Ovary (tissue), 9 donors: ENCODE results near the gene FOXP1. TPM values are rescaled to one million over a fixed set of nuclear protein-coding genes. Genes with fewer than 3 reads are reported as not detected.

Source experiments
- DNase-seq, 5 donors: peaks; one replicate each; pipeline ENCODE4 v3.0.0-alpha.2; 2019 to 2020
- H3K27ac ChIP-seq, 2 donors: fragments of 200-600 bp; one replicate each; pipeline versions ENCODE4 v1.5.1 to v1.8.0; 2019 to 2022
- H3K27me3 ChIP-seq: fragments of 200-600 bp; one replicate; pipeline ENCODE4 v1.8.0; 2022
- H3K36me3 ChIP-seq: fragments of 200-600 bp; sonication (generic); one replicate; pipeline ENCODE4 v1.5.1; 2019
- H3K4me1 ChIP-seq: one replicate; pipeline ENCODE4 v1.8.1; 2013; ENCODE audit warnings: mild to moderate bottlenecking, moderate library complexity; ENCODE audit not compliant: insufficient read depth
- H3K4me3 ChIP-seq: fragments of 200-600 bp; sonication (generic); one replicate; pipeline ENCODE4 v1.5.1; 2017
- H3K9me3 ChIP-seq, 2 donors: fragments of 200-600 bp in 1 of 2; sonication (generic) in 1 of 2; one replicate each; pipeline versions ENCODE4 v1.5.1 to v1.8.1; 2013 to 2019; ENCODE audit warnings: mild to moderate bottlenecking in 1 of 2, moderate library complexity in 1 of 2
- CTCF ChIP-seq, 3 donors: fragments of 450-650 bp in 2 of 3; fragments of 200-600 bp in 1 of 3; IDR thresholded peaks; one replicate each; pipeline versions ENCODE4 v1.5.1 to v1.8.0; 2016 to 2022; ENCODE audit warnings: antibody characterized with exemption in 3 of 3, mild to moderate bottlenecking in 1 of 3
- EP300 ChIP-seq: sonication (generic); formaldehyde crosslinking; IDR thresholded peaks from one replicate; pipeline ENCODE4 v1.6.1; 2017; ENCODE audit warnings: antibody characterized with exemption
- POLR2A ChIP-seq: fragments of 450-650 bp; IDR thresholded peaks from one replicate; pipeline ENCODE4 v1.6.1; 2017; ENCODE audit warnings: antibody characterized with exemption, mild to moderate bottlenecking, moderate library complexity
- WGBS, 3 donors: extraction: QIAGEN DNeasy Blood & Tissue Kit in 1 of 3; methylation state at CpG; one replicate each; pipeline versions ENCODE4 v1.1.5 to v1.1.7; 2013 to 2017; 5-methylcytosine and 5-hydroxymethylcytosine counted together
- intact Hi-C, 4 donors: fragments of 100-400 bp; cut with DNase I; formaldehyde crosslinking; loops; one replicate each; pipeline versions ENCODE4 v1.11.0 to v1.15.1; 2022 to 2023
- polyA plus RNA-seq, 2 donors: library from polyadenylated mRNA; stranded (reverse); fragments of 200-250 nt in 1 of 2; fragments of 350-450 nt in 1 of 2; fragmentation: Illumina TruSeq in 1 of 2; extraction: RNeasy Lipid Tissue Mini Kit (QIAGEN cat#74804) in 1 of 2; gene quantifications; one replicate each; pipeline ENCODE4 v1.2.3, GENCODE V29; 2013 to 2014
- total RNA-seq, 7 donors: library from RNA; depleted of rRNA in 2 of 7; stranded (reverse); fragments of >200 nt in 2 of 7; fragmentation: NEBNext Ultra II Directional in 3 of 7; extraction: Animal tissue kit (Norgen Biotek cat#: 25700) in 3 of 7; gene quantifications; one replicate each; pipeline versions ENCODE4 v1.1.0 to v1.2.4, GENCODE V29; 2016 to 2023
- donor health status: DM: no; HTN: no; CAD: no; lungs with moderate emphysema.
- donor health status: DM: no; HTN: no; CAD: no.
- donor health status: Bipolar disorder and iron deficiency.
- donor health status: DM: yes; HTN: yes; CAD: no.
- donor health status: DM: no; HTN: no; CAD: no.
- donor health status: DM: yes; HTN: yes; CAD: no.

FOXP1 gene
- total and polyA plus RNA-seq, 9 donors, result 31.7 to 126 (median 114) TPM

- H3K9me3 ChIP-seq, result no peaks in the 10 kb centered on the region
- H3K36me3 ChIP-seq, result no peaks in the 10 kb centered on the region
- peaks cover 14% of the 10 kb centered on the region for H3K4me1 ChIP-seq
- no peak overlapping the region for H3K4me3 ChIP-seq
- intact Hi-C loops, result no loop called here
- H3K27me3 ChIP-seq, result no peaks in the 10 kb centered on the region
- DNase-seq, result no peak
- WGBS, 3 donors, result 43 to 61% (median 52%) methylated on average over 3 of the region's 3 CpGs
- TF ChIP-seq CTCF (IDR thresholded peaks at IDR 0.05) (no peak), POLR2A (no peak), EP300 (no peak)
- H3K27ac ChIP-seq, result no peak overlapping the region
Measured at GRCh38 chr3:71090207-71090606, 493.3 kb downstream of the FOXP1 start.

GRCh38 chr3:71089271-71089847 is 494.2 kb downstream of the FOXP1 start:
- H3K9me3 ChIP-seq, result no peaks in the 10 kb centered on the region
- DNase-seq, result no peak
- TF ChIP-seq CTCF (IDR thresholded peaks at IDR 0.05) (no peak), EP300 (no peak), POLR2A (no peak)
- 92 to 100% (median 100%) methylated on average over 3 of the region's 3 CpGs for WGBS, 3 donors
- intact Hi-C loops, result no loop called here
- H3K27me3 ChIP-seq, result no peaks in the 10 kb centered on the region
- no peak overlapping the region for H3K27ac ChIP-seq
- H3K36me3 ChIP-seq, result no peaks in the 10 kb centered on the region
- peaks cover 14% of the 10 kb centered on the region for H3K4me1 ChIP-seq
- H3K4me3 ChIP-seq, result no peak overlapping the region

GRCh38 chr3:71088742-71089141 is 494.8 kb downstream of the FOXP1 start:
- intact Hi-C loops, result no loop called here
- Histone ChIP-seq H3K36me3 (no peaks in the 10 kb centered on the region), H3K9me3 (no peaks in the 10 kb centered on the region), H3K4me3 (no peak overlapping the region), H3K4me1 (peaks cover 14% of the 10 kb centered on the region), H3K27ac (no peak overlapping the region), H3K27me3 (no peaks in the 10 kb centered on the region)
- WGBS, 3 donors, result 91 to 94% (median 94%) methylated on average over 4 of the region's 4 CpGs
- DNase-seq, result no peak
- TF ChIP-seq POLR2A (no peak), CTCF (IDR thresholded peaks at IDR 0.05) (no peak), EP300 (no peak)

GRCh38 chr3:71088019-71088708 is 495.4 kb downstream of the FOXP1 start:
- DNase-seq, result no peak
- TF ChIP-seq CTCF (IDR thresholded peaks at IDR 0.05), result no peak
- TF ChIP-seq POLR2A, result no peak
- TF ChIP-seq EP300, result no peak
- no peaks in the 10 kb centered on the region for H3K9me3 ChIP-seq
- H3K27ac ChIP-seq, result no peak overlapping the region
- no peak overlapping the region for H3K4me3 ChIP-seq
- WGBS, 3 donors, result 82 to 90% (median 86%) methylated on average over 8 of the region's 8 CpGs
- intact Hi-C loops, result no loop called here
- H3K27me3 ChIP-seq, result no peaks in the 10 kb centered on the region
- peaks cover 14% of the 10 kb centered on the region for H3K4me1 ChIP-seq
- H3K36me3 ChIP-seq, result no peaks in the 10 kb centered on the region
